HL-60/S4 treated with retinoic acid at 250 ng/mL for 4 days and 3 days (cell line): ENCODE data around the gene PROSER2.

Experiments
- in situ Hi-C: fragments of 300-500 bp; cut with MboI; formaldehyde crosslinking; loops from 2 replicates; pipeline ENCODE4 v1.7.0; 2022; ENCODE audit warnings: low sequenced_read_pairs

The PROSER2 gene

DNA sequence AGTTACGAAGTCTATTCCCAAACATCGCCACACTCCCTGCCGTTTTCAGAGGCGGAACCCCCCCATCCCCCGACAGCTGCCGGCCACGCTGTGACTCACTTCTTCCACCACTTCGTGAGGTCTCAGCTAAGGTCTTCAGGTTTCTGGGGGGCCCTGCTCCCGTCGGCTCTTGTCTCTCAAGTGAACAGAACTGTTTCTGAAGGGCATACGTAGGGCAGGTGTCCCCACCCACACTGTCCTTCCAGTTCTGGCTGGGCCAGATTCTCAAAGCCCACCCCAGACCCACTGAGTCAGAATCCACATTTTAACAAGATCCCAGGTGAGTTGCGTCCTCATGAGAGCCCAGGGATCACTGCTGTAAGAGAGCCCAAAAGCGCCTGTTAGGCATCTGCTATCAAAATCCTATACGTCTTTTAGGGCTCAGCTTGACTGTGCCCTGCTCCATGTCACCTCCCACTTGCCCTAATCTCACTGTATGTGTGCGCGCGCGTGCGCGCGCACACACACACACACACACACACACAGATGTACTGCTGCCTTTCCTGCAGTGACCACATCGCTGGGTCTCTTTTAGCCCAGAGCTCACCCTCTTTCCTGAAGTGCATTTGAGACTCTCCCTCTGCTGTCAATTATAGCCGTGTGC is 78.8 kb downstream of the PROSER2 start:
- in situ Hi-C loops: no loop called here

DNA sequence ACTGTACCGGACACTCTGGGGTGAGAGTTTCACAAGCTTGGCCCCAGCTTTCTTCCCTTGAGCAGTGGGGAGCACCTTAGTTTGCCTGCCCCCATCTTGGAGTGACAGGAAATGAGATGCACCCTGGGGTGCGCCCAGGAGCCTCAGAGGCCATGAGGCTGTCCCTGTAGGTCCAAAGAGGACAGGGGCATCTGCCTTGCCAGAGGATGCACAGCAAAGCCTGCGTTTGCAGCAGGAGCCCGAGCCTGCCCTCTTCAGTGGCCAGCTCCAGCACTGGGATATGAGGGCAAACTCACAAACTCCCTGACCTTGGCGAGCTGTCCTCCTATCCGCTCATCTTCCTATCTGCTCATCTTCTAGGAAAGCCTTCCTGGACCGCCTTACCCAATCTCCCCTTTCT is 79.5 kb downstream of the PROSER2 start:
- in situ Hi-C loops: no loop called here

DNA sequence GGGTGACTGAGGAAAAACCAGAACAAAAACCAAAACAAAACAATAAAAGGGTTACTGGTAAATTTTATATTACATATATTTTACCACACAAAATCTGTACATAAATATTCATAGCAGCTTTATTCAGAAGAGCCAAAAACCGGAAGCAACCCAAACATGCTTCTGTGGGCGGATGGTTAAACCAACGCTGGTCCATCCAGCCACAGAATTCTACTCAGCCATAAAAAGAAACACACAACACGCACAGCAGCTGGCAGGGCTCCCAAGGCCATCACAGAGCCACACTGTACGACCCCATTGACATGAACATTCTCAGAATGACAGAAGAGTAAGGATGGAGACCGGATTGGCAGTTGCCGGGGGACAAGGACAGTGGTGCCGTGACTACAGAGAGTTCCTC is 83.6 kb downstream of the PROSER2 start:
- in situ Hi-C loops: no loop called here

DNA sequence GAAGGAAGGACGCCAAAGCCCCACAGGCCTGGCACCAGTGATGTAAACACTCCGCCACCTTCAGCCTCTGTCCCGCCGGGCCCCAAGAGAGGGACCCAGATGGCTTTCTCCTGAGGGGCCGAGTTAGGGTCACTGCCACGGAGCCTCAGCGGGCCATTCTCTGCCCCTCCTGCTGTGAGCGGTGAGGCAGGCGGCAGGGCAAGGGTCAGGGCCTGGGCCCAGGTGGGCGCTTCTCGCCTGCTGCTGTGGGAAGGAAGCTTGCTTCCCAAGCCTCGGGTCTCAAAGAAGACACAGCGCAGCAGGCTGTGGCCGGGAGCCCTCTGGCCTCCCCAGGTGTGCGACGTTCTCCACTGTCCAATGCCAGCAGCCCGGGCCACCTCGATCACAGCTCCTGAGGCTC is 84.8 kb downstream of the PROSER2 start:
- in situ Hi-C loops: no loop called here

DNA sequence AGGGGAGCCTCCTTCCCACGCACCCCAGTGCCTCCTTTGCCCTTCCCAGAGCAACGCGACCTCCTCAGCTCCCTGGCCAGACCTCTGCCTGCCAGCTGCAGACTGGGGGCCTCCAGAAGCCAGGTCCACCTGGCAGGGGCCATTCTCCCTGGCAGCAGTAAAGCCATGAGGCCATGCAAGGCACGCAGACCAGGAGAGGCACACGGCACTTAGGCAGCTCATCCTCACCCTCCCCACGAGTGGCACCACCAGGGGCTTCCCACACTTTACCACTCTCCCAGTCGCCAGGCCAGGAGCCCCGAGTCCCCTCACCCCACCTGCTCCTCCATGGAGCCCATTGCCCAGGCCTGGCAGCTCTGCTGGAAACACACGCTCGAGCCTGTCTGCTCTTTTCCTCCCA is 85.4 kb downstream of the PROSER2 start:
- in situ Hi-C loops: no loop called here

DNA sequence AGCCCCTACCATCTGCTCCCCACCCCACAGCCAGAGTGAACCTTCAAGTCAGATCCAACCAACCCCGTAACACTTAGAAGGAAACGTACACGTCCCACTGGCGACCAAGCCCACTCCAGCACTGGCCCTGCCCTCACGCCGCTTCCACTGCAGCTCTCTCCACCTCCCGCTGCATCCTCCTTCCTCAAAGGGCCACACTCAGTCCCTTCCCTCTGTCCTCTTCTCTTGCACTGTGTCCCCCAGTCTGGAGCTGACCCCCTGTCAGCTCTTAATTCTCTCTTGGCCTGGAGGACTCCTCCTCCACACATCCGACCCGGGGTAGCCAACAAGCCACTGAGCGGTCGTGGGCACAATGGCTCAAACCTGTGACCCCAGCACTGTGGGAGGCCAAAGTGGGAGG is 85.8 kb downstream of the PROSER2 start:
- in situ Hi-C loops: no loop called here

DNA sequence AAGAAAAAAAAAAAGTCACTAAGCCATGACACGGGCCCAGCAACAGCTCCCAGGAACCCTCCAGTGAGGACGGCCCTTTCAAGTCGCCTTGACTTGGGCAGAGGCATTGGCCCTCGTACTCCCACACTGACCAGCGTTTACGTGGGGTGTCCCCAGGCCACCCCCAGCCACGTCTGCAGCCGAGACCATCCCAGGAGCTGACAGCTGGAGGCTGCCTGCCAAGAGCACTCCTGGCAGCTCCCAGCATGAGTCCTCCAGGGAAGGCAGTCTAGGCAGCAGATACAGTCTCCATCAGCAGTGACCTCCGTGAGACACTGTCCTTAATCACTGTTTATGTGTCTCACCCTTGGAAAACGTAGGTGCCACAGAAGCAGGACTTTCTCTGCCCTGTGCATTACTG is 86.5 kb downstream of the PROSER2 start:
- in situ Hi-C loops: no loop called here

DNA sequence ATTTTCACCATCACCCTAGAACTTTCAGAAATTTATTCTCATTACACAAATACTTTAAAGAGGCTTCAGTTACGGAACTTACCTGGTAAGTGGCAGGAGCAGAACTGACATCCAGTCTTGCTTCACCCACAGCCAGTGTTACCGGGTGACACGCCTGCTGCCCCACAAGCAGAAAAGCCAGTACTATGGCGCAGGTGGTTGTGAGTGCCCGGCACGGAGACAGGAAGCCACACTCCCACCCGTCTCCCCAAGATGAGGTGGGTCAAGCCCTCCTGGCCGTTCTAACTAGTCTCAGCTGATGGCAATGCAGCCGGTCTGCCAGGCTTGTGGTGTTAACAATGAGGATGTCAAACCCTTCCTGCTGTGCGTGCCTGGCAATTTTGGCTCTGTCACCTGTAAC is 86.9 kb downstream of the PROSER2 start:
- in situ Hi-C loops: no loop called here

DNA sequence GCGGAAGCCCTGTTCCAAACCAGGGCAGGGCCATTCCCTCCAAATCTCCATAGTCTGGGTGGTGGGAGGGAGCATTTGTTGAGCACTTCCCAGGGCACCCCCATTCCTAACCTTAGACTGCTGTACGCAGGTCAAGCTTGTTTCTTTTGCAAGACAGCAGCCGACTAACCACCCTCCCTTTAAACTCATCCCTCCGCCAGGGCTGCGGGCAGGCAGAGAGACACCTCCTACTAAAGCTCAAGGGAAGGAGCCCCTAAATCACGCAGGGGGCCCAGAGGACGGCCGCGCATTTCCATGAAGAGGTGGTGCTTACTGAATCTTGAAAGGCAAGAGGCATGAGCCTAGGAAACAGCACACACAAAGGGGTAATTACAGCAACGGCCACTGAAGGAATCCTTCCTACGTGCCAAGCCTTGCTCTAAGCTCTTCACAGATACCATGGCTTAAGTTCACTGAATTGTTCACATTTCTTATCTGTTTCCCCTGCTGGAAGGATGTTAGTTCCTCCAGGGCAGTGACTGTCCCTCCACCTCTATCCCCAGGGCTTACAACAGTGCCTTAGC is 90.0 kb downstream of the PROSER2 start:
- in situ Hi-C loops: no loop called here

DNA sequence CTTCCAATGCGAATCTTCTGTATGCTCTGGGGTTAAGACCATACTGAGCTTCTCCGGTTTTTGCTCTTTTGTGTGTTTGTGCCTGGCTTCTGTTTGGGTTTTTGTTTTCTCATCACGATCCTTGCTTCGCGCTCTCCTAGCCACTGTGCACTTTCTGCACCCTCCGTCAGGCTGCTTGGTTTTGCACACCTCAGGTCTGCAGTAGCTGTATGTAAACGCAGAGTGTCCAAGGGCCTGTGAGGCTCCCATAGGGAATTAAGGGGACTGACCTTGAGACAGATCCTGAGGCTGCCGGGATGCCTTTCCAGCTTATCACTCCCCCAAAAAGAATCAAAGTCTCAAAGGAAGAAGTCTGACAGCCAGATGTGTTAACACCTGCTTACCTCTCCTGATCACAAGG is 95.2 kb downstream of the PROSER2 start:
- in situ Hi-C loops: no loop called here

DNA sequence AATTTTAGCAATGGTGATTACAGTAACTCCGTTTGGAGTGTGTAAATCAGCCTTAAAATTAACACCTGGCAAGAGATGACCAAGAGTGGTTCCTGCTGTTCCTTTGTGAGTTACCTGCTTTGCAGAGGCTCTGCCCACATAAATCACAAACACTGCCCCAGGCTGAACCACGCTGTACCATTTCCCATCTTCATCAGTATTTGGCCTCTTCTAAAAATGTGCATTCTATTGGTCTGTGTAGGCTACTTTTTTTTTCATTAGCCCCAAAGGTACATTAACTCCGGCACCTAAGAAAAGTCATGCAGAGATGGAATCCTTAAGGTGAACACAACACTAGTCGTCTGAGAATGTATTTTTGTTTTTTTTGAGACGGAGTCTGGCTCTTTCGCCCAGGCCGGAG is 96.1 kb downstream of the PROSER2 start:
- in situ Hi-C loops: no loop called here
